Keratinocyte (primary cell): ENCODE results near the gene LCE1C. TPM values are rescaled to one million over a fixed set of nuclear protein-coding genes. Genes with fewer than 3 reads are reported as not detected.
A peak's percentile ranks its signal among the peaks of the same experiment; 100 is the strongest.

Source experiments
- DNase-seq: peaks from one replicate; pipeline ENCODE4 v3.0.0-alpha.2; 2011; ENCODE audit warnings: low read depth, missing footprints, low spot score
- FAIRE-seq: peaks from 2 replicates; lab custom pipeline; 2011; peaks lifted over from hg19 to GRCh38; lab: Jason Lieb, UNC
- H2AFZ ChIP-seq: 2 replicates; pipeline ENCODE4 v1.6.0; 2012; ENCODE audit warnings: low read length, control low read depth, inconsistent platforms; ENCODE audit not compliant: control insufficient read depth
- H3K27ac ChIP-seq: 2 replicates; pipeline ENCODE4 v1.5.1; 2011; ENCODE audit warnings: low read length; ENCODE audit not compliant: control insufficient read depth, insufficient read depth
- H3K27me3 ChIP-seq: 3 replicates; pipeline ENCODE4 v1.6.0; 2011; ENCODE audit warnings: low read length; ENCODE audit not compliant: control insufficient read depth, insufficient read depth; ENCODE audit errors: extremely low read depth
- H3K36me3 ChIP-seq, 2 experiments: 2 replicates in 1 of 2; 3 replicates in 1 of 2; pipeline ENCODE4 v1.5.1; 2011; ENCODE audit warnings: low read length in 2 of 2, mild to moderate bottlenecking in 1 of 2; ENCODE audit not compliant: control insufficient read depth in 2 of 2, insufficient read depth in 2 of 2; ENCODE audit errors: extremely low read depth in 1 of 2
- H3K4me1 ChIP-seq: 3 replicates; pipeline ENCODE4 v1.5.1; 2011; ENCODE audit warnings: low read length; ENCODE audit not compliant: control insufficient read depth, insufficient read depth; ENCODE audit errors: extremely low read depth
- H3K4me2 ChIP-seq: 3 replicates; pipeline ENCODE4 v1.6.0; 2011; ENCODE audit warnings: low read depth, low read length; ENCODE audit not compliant: control insufficient read depth, insufficient read depth; ENCODE audit errors: extremely low read depth
- H3K4me3 ChIP-seq, 3 experiments: fragments of 200-600 bp in 1 of 3; sonication (generic) in 1 of 3; 2 replicates in 2 of 3; 3 replicates in 1 of 3; pipeline ENCODE4 v1.5.1; 2011 to 2016; ENCODE audit warnings: low read length in 3 of 3, mild to moderate bottlenecking in 3 of 3, control low read depth in 2 of 3, inconsistent platforms in 1 of 3, low read depth in 1 of 3, mixed read lengths in 1 of 3, mixed run types in 1 of 3, moderate library complexity in 1 of 3; ENCODE audit not compliant: control insufficient read depth in 2 of 3, insufficient read depth in 2 of 3; ENCODE audit errors: extremely low read depth in 1 of 3
- H3K79me2 ChIP-seq: 2 replicates; pipeline ENCODE4 v1.6.0; 2012; ENCODE audit warnings: low read length; ENCODE audit not compliant: control insufficient read depth, insufficient read depth
- H3K9ac ChIP-seq: 3 replicates; pipeline ENCODE4 v1.6.0; 2011; ENCODE audit warnings: low read length; ENCODE audit not compliant: control insufficient read depth, insufficient read depth; ENCODE audit errors: extremely low read depth
- H3K9me1 ChIP-seq: 3 replicates; pipeline ENCODE4 v1.6.0; 2011; ENCODE audit warnings: low read length; ENCODE audit not compliant: control insufficient read depth, insufficient read depth; ENCODE audit errors: extremely low read depth
- H3K9me3 ChIP-seq: 2 replicates; pipeline ENCODE4 v1.5.1; 2012; ENCODE audit warnings: low read depth, low read length; ENCODE audit not compliant: control insufficient read depth
- H4K20me1 ChIP-seq: 3 replicates; pipeline ENCODE4 v1.6.0; 2011; ENCODE audit warnings: low read length; ENCODE audit not compliant: control insufficient read depth, insufficient read depth; ENCODE audit errors: extremely low read depth
- CTCF ChIP-seq, 3 experiments: IDR thresholded peaks in 1 of 3; conservative IDR thresholded peaks in 1 of 3; optimal IDR thresholded peaks in 1 of 3; 2 replicates in 2 of 3; 3 replicates in 1 of 3; pipeline versions ENCODE3 to v1.5.1; 2011; ENCODE audit warnings: low read length in 3 of 3, mild to moderate bottlenecking in 3 of 3, moderate library complexity in 2 of 3, control low read depth in 1 of 3, inconsistent platforms in 1 of 3; ENCODE audit not compliant: insufficient read depth in 2 of 3; ENCODE audit errors: extremely low read depth in 1 of 3
- EZH2 ChIP-seq: IDR thresholded peaks from one replicate; pipeline ENCODE4 v1.6.1; 2012; ENCODE audit warnings: inconsistent platforms, mild to moderate bottlenecking, low read length, moderate library complexity
- dilution Hi-C: fragments of 300-500 bp; cut with MboI; formaldehyde crosslinking; loops from one replicate; pipeline ENCODE4 v1.7.0; 2020; ENCODE audit warnings: low sequenced_read_pairs; ENCODE audit not compliant: extremely low pct_ligation_motif_present
- polyA plus RNA-seq, 5 experiments: library from polyadenylated mRNA; depleted of rRNA in 3 of 5; stranded (reverse) in 3 of 5; stranded (forward) in 1 of 5; unstranded in 1 of 5; fragments of >200 nt; gene quantifications; 1 replicate in 1 of 5; 2 replicates in 3 of 5; 3 replicates in 1 of 5; pipeline versions ENCODE4 v1.2.1 to v1.2.3, GENCODE V29; 2011 to 2012; ENCODE audit warnings: missing spikeins in 2 of 5, low read depth in 1 of 5, low replicate concordance in 1 of 5

LCE1C gene
- polyA plus RNA-seq, 1 donor (not counting 4 experiments of a cell fraction or from before 2014, with no cell fraction given), result 1.8 TPM

GRCh38 chr1:152761609-152762213, 44.7 kb downstream of the LCE1C start:
- no peak overlapping the region for H3K9ac ChIP-seq
- no peaks in the 10 kb centered on the region for H3K27me3 ChIP-seq
- no peak overlapping the region for H3K27ac ChIP-seq
- H3K36me3 ChIP-seq, result peaks cover 0 to 1% of the 10 kb centered on the region in 2 experiments
- FAIRE-seq, result peak; percentile 93
- no peak for DNase-seq
- H3K79me2 ChIP-seq, result no peaks in the 10 kb centered on the region
- dilution Hi-C loops, result no loop called here
- no peaks in the 10 kb centered on the region for H4K20me1 ChIP-seq
- no peaks in the 10 kb centered on the region for H3K9me3 ChIP-seq
- no peak overlapping the region for H3K4me3 ChIP-seq
- H2AFZ ChIP-seq, result no peak overlapping the region
- H3K9me1 ChIP-seq, result peaks cover 3% of the 10 kb centered on the region
- peaks cover 36% of the 10 kb centered on the region for H3K4me1 ChIP-seq
- H3K4me2 ChIP-seq, result no peak overlapping the region
- TF ChIP-seq EZH2 (no peak), CTCF (optimal IDR thresholded peaks at IDR 0.05 in 1 of 3, IDR thresholded peaks at IDR 0.05 in 1 of 3, conservative IDR thresholded peaks at IDR 0.05 in 1 of 3; ENCODE audit: extremely low read depth in 1 of 3, insufficient read depth in 2 of 3, low read length in 3 of 3) (no peak)

DNA sequence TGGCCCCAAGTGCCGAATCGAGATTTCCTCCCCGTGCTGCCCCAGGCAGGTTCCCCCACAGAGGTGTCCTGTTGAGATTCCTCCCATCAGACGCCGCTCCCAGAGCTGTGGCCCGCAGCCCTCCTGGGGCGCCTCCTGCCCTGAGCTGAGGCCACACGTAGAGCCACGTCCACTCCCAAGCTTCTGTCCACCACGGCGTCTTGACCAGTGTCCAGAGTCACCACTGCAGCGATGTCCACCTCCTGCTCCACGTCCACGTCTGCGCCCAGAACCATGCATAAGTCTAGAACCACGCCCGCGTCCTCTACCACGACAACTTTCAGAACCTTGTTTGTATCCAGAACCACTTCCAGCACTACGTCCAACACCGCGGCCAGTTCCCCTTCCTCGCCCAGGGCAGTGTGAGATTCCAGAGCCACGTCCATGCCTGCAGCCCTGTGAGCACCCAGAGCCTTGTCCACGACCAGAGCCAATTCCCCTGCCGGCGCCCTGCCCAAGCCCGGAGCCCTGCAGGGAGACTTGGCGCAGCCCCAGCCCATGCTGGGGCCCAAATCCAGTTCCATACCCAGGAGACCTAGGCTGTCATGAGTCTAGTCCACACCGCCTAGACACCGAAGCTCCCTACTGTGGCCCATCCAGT, 45.8 kb downstream of the LCE1C start:
- Histone ChIP-seq H3K79me2 (no peaks in the 10 kb centered on the region), H3K4me3 (no peak overlapping the region), H3K9me1 (peaks cover 3% of the 10 kb centered on the region), H3K27me3 (no peaks in the 10 kb centered on the region), H3K27ac (no peak overlapping the region), H3K4me1 (peaks cover 37% of the 10 kb centered on the region), H3K9me3 (no peaks in the 10 kb centered on the region), H4K20me1 (no peaks in the 10 kb centered on the region), H2AFZ (no peak overlapping the region), H3K4me2 (no peak overlapping the region), H3K9ac (no peak overlapping the region), H3K36me3 (peaks cover 0 to 1% of the 10 kb centered on the region in 2 experiments)
- DNase-seq (no peak), FAIRE-seq (no peak)
- dilution Hi-C loops, result no loop called here
- TF ChIP-seq EZH2 (no peak), CTCF (optimal IDR thresholded peaks at IDR 0.05 in 1 of 3, IDR thresholded peaks at IDR 0.05 in 1 of 3, conservative IDR thresholded peaks at IDR 0.05 in 1 of 3; ENCODE audit: extremely low read depth in 1 of 3, insufficient read depth in 2 of 3, low read length in 3 of 3) (no peak)
